Fibroblast of lung (primary cell): Measurements from ENCODE around the gene PIEZO2. TPM values are rescaled to one million over a fixed set of nuclear protein-coding genes. Genes with fewer than 3 reads are reported as not detected.

ENCODE experiments used
- DNase-seq, 2 donors: peaks; one replicate each; pipeline versions ENCODE4 v3.0.0 to v3.0.0-alpha.2; 2010; ENCODE audit warnings: low read depth in 2 of 2
- H2AFZ ChIP-seq: 2 replicates; pipeline ENCODE4 v1.5.1; 2012; ENCODE audit warnings: low read length, control low read depth, inconsistent platforms
- H3K27ac ChIP-seq: 2 replicates; pipeline ENCODE4 v1.5.1; 2011; ENCODE audit warnings: low read length, control low read depth; ENCODE audit not compliant: insufficient read depth
- H3K27me3 ChIP-seq: 2 replicates; pipeline ENCODE4 v1.5.1; 2011; ENCODE audit warnings: mild to moderate bottlenecking, low read length; ENCODE audit not compliant: control insufficient read depth, insufficient read depth
- H3K36me3 ChIP-seq: 2 replicates; pipeline ENCODE4 v1.5.1; 2011; ENCODE audit warnings: low read length; ENCODE audit not compliant: control insufficient read depth, insufficient read depth
- H3K4me1 ChIP-seq: 2 replicates; pipeline ENCODE4 v1.5.1; 2011; ENCODE audit warnings: low read length; ENCODE audit not compliant: control insufficient read depth, insufficient read depth; ENCODE audit errors: extremely low read depth
- H3K4me2 ChIP-seq: 2 replicates; pipeline ENCODE4 v1.5.1; 2011; ENCODE audit warnings: low read length, control low read depth; ENCODE audit not compliant: insufficient read depth; ENCODE audit errors: extremely low read depth
- H3K4me3 ChIP-seq, 4 experiments: fragments of 200-600 bp in 1 of 4; sonication (generic) in 1 of 4; replicated peaks in 1 of 4; 2 replicates each; pipeline ENCODE4 v1.5.1; 2011 to 2016; ENCODE audit warnings: low read length in 4 of 4, low read depth in 3 of 4, mild to moderate bottlenecking in 3 of 4, control low read depth in 2 of 4, inconsistent platforms in 1 of 4, mixed read lengths in 1 of 4; ENCODE audit not compliant: insufficient read depth in 1 of 4; ENCODE audit errors: control extremely low read depth in 1 of 4
- H3K79me2 ChIP-seq: 2 replicates; pipeline ENCODE4 v1.5.1; 2012; ENCODE audit warnings: mild to moderate bottlenecking, low read length, inconsistent platforms; ENCODE audit not compliant: control insufficient read depth, insufficient read depth
- H3K9ac ChIP-seq: 2 replicates; pipeline ENCODE4 v1.5.1; 2011; ENCODE audit warnings: mild to moderate bottlenecking, low read length, control low read depth; ENCODE audit not compliant: insufficient read depth
- H3K9me3 ChIP-seq: 2 replicates; pipeline ENCODE4 v1.5.1; 2012; ENCODE audit warnings: low read depth, low read length; ENCODE audit not compliant: control insufficient read depth, insufficient read depth
- H4K20me1 ChIP-seq: 2 replicates; pipeline ENCODE4 v1.5.1; 2011; ENCODE audit warnings: low read length; ENCODE audit not compliant: control insufficient read depth, insufficient read depth; ENCODE audit errors: extremely low read depth
- EZH2 ChIP-seq: IDR thresholded peaks from 2 replicates; pipeline ENCODE4 v1.5.1; 2012; ENCODE audit warnings: low read length, control low read depth, mild to moderate bottlenecking; ENCODE audit errors: missing control alignments
- polyA plus RNA-seq, 2 donors: library from polyadenylated mRNA; depleted of rRNA in 1 of 2; stranded (reverse) in 1 of 2; unstranded in 1 of 2; fragments of >200 nt; gene quantifications; 2 replicates each; pipeline ENCODE4 v1.2.1, GENCODE V29; 2011 to 2012; ENCODE audit warnings: missing spikeins in 1 of 2
- total RNA-seq: library from RNA; depleted of rRNA; stranded (reverse); fragments of >200 nt; gene quantifications from 2 replicates; pipeline ENCODE4 v1.2.1, GENCODE V29; 2014
- TF ChIP-seq, protein P1 (sequence below), 2 donors: IDR thresholded peaks in 1 of 2; conservative IDR thresholded peaks in 1 of 2; 1 replicate in 1 of 2; 2 replicates in 1 of 2; pipeline ENCODE4 v1.5.1; 2011 to 2012; ENCODE audit warnings: low read length in 2 of 2, control low read depth in 1 of 2, inconsistent platforms in 1 of 2, low read depth in 1 of 2, mild to moderate bottlenecking in 1 of 2

The PIEZO2 gene
- total and polyA plus RNA-seq, 2 donors (not counting 1 experiment from before 2014, with no cell fraction given): 1.2 to 6.6 TPM

DNA sequence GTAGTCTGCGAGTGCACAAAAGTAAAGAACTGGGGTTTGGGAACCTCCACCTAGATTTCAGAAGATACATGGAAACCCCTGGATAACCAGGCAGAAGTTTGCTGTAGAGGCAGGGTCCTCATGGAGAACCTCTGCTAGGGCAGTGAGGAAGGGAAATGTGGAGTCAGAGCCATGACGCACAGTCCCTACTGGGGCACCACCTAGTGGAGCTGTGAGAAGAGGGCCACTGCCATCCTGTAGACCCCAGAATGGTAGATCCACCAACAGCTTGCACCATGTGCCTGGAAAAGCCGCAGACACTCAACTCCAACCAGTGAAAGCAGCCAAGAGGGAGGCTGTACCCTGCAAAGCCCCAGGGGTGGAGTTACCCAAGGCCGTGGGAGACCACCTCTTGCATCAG is 206.4 kb downstream of the PIEZO2 start:
- Histone ChIP-seq H3K36me3 (no peaks in the 10 kb centered on the region), H3K79me2 (no peaks in the 10 kb centered on the region), H3K4me2 (no peak overlapping the region), H3K4me3 (no peak overlapping the region), H2AFZ (no peak overlapping the region), H3K4me1 (no peaks in the 10 kb centered on the region), H3K27ac (no peak overlapping the region), H3K27me3 (no peaks in the 10 kb centered on the region), H3K9ac (no peak overlapping the region), H3K9me3 (peaks cover 1% of the 10 kb centered on the region), H4K20me1 (no peaks in the 10 kb centered on the region)
- DNase-seq: no peak
- TF ChIP-seq, protein P1, sequence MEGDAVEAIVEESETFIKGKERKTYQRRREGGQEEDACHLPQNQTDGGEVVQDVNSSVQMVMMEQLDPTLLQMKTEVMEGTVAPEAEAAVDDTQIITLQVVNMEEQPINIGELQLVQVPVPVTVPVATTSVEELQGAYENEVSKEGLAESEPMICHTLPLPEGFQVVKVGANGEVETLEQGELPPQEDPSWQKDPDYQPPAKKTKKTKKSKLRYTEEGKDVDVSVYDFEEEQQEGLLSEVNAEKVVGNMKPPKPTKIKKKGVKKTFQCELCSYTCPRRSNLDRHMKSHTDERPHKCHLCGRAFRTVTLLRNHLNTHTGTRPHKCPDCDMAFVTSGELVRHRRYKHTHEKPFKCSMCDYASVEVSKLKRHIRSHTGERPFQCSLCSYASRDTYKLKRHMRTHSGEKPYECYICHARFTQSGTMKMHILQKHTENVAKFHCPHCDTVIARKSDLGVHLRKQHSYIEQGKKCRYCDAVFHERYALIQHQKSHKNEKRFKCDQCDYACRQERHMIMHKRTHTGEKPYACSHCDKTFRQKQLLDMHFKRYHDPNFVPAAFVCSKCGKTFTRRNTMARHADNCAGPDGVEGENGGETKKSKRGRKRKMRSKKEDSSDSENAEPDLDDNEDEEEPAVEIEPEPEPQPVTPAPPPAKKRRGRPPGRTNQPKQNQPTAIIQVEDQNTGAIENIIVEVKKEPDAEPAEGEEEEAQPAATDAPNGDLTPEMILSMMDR (conservative IDR thresholded peaks at IDR 0.05 in 1 of 2, IDR thresholded peaks at IDR 0.05 in 1 of 2; ENCODE audit: low read depth in 1 of 2, low read length in 2 of 2): no peak
- no peak for TF ChIP-seq EZH2

DNA sequence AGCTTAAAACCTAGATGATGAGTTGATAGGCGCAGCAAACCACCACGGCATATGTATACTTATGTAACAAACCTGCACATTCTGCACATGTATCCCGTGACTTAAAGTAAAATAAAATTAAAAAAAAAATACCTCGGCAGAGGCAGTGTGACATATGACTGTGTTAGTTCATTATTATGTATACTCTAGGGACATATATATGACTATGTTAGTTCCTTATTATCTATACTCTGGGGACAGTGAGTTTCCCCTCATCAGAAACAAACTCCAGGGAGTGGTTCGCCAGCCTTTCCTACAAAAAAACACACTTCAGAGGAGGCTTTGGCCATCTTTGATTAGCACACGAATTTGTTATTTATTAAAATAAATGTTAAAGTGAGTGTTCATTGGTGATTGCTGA is 209.5 kb downstream of the PIEZO2 start:
- H3K4me1 ChIP-seq: no peaks in the 10 kb centered on the region
- no peak overlapping the region for H3K4me3 ChIP-seq
- no peak for DNase-seq
- TF ChIP-seq, protein P1 (conservative IDR thresholded peaks at IDR 0.05 in 1 of 2, IDR thresholded peaks at IDR 0.05 in 1 of 2; ENCODE audit: low read depth in 1 of 2, low read length in 2 of 2): no peak
- TF ChIP-seq EZH2: no peak
- H4K20me1 ChIP-seq: no peaks in the 10 kb centered on the region
- H3K79me2 ChIP-seq: no peaks in the 10 kb centered on the region
- H3K27me3 ChIP-seq: no peaks in the 10 kb centered on the region
- H3K27ac ChIP-seq: no peak overlapping the region
- no peak overlapping the region for H3K9ac ChIP-seq
- H3K4me2 ChIP-seq: no peak overlapping the region
- H2AFZ ChIP-seq: no peak overlapping the region
- H3K36me3 ChIP-seq: no peaks in the 10 kb centered on the region
- H3K9me3 ChIP-seq: no peaks in the 10 kb centered on the region

DNA sequence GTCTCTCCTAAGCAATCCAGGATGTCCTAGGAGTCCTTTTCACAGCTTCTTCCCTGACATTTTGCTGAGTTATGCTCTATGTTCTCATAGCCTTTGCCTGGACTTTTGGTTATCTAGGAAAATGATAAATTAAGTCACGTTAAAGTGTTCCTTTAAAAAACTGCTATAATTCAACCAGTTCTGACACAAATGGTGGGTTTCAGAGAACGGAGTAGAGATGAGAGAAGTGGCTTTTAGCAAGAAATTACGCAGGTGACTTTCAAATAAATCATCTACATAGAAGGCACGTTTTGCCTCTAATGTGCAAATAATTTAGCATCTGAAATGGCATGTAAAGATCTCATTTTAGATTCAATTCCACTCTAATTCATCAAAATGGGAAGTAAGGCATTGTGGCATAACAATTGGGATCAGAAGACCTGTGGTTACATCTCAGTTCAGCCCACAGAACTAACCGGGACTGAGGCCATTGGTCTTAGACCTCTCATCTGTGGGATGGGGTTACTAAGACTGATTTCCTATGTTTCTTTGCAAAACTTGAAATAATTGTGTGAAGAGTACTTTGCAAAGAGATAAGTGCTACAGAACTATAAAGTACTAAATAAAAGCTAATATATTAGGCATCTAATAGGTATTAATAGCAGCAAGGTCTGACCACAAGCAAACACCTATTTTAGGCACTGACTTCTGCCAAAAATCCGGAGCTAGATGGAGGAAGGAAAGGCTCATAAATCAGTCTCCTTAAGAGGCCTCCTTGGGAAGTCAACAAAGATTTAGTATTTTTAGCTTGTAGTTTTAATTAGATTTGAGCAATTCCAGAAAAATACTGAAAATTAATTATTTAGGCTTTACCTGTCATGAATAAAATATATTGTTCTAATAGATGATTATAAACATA is 211.4 kb downstream of the PIEZO2 start:
- Histone ChIP-seq H3K27me3 (no peaks in the 10 kb centered on the region), H3K9ac (no peak overlapping the region), H3K9me3 (no peaks in the 10 kb centered on the region), H3K79me2 (no peaks in the 10 kb centered on the region), H2AFZ (no peak overlapping the region), H3K4me1 (no peaks in the 10 kb centered on the region), H3K4me3 (no peak overlapping the region), H4K20me1 (no peaks in the 10 kb centered on the region), H3K4me2 (no peak overlapping the region), H3K27ac (no peak overlapping the region), H3K36me3 (no peaks in the 10 kb centered on the region)
- no peak for TF ChIP-seq EZH2
- TF ChIP-seq, protein P1 (conservative IDR thresholded peaks at IDR 0.05 in 1 of 2, IDR thresholded peaks at IDR 0.05 in 1 of 2; ENCODE audit: low read depth in 1 of 2, low read length in 2 of 2): no peak
- no peak for DNase-seq
